ENCODE results near the gene THUMPD3.

DNA sequence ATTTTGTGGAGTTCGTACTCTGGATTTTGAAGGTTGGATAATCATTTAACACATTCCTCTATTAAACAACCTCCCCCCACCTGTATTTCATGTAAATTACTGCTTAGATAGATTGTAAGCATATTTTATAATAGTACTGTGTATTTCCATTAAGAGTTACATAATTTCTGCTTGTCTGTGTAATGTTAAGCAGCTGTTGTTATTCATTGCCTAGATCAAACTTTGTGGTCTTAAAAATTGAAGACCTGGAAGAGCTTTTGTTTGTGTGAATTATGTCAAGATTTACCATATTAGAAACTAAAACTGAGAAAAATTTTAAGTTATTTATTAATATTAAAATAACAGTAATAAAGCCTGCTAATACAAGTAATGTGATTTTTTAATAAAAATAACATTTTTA, 45.7 kb downstream of the THUMPD3 start:
- TF ChIP-seq CTCF (IDR thresholded peaks at IDR 0.05) (no peak), POLR2A (IDR thresholded peaks at IDR 0.05) (no peak)

All from prostate gland (tissue), 2 donors.